SK-N-SH (cell line): ENCODE data around the gene C1QL4. TPM values are rescaled to one million over a fixed set of nuclear protein-coding genes. Genes with fewer than 3 reads are reported as not detected.
A peak's percentile ranks its signal among the peaks of the same experiment; 100 is the strongest.

ENCODE experiments used
- CTCF ChIA-PET: fragments of 300-600, 350-600 bp; formaldehyde crosslinking; extraction: SDS; loops from one replicate; lab custom pipeline; 2021; lab: Yijun Ruan, JAX
- POLR2A ChIA-PET: fragments of 350-600 bp; sonication (Branson Sonifier 250); formaldehyde crosslinking; extraction: SDS; loops from one replicate; lab custom pipeline; 2020; ENCODE audit warnings: antibody characterized with exemption, inconsistent platforms; lab: Yijun Ruan, JAX
- DNase-seq: peaks from one replicate; pipeline ENCODE4 v3.0.0; 2012
- H2AFZ ChIP-seq: fragments of 200-600 bp; sonication (generic); 2 replicates; pipeline ENCODE4 v1.8.1; 2016; ENCODE audit warnings: antibody characterized with exemption, mild to moderate bottlenecking, low read depth
- H3F3A ChIP-seq: fragments of 200-600 bp; sonication (generic); replicated peaks from 2 replicates; pipeline ENCODE3; 2016; ENCODE audit warnings: antibody characterized with exemption, mild to moderate bottlenecking; ENCODE audit not compliant: insufficient read depth
- H3K27ac ChIP-seq, 2 experiments: fragments of 200-500 bp in 1 of 2; fragments of 200-600 bp in 1 of 2; sonication (Bioruptor generic) in 1 of 2; sonication (generic), shearing (Covaris generic) in 1 of 2; 2 replicates each; pipeline versions ENCODE4 v1.5.1 to v1.6.1; 2014 to 2016; ENCODE audit warnings: low read depth in 2 of 2, inconsistent platforms in 1 of 2, low read length in 1 of 2, mild to moderate bottlenecking in 1 of 2, mixed read lengths in 1 of 2
- H3K27me3 ChIP-seq: fragments of 200-600 bp; sonication (generic), shearing (Covaris generic); 2 replicates; pipeline ENCODE4 v1.6.1; 2016; ENCODE audit warnings: mixed run types; ENCODE audit not compliant: insufficient read depth
- H3K36me3 ChIP-seq, 2 experiments: fragments of 200-500 bp in 1 of 2; fragments of 200-600 bp in 1 of 2; sonication (Bioruptor generic) in 1 of 2; sonication (generic) in 1 of 2; replicated peaks in 1 of 2; 2 replicates each; pipeline versions ENCODE3 to v1.5.1; 2014 to 2016; ENCODE audit warnings: low read length in 1 of 2, mild to moderate bottlenecking in 1 of 2; ENCODE audit not compliant: insufficient read depth in 2 of 2, control insufficient read depth in 1 of 2
- H3K4me1 ChIP-seq, 2 experiments: fragments of 200-500 bp in 1 of 2; fragments of 200-600 bp in 1 of 2; sonication (Bioruptor generic) in 1 of 2; sonication (generic), shearing (Covaris generic) in 1 of 2; 2 replicates each; pipeline versions ENCODE4 v1.5.1 to v1.6.1; 2014 to 2016; ENCODE audit warnings: low read depth in 1 of 2, low read length in 1 of 2, mixed run types in 1 of 2; ENCODE audit not compliant: insufficient read depth in 2 of 2, control insufficient read depth in 1 of 2
- H3K4me2 ChIP-seq: fragments of 200-600 bp; sonication (generic), shearing (Covaris generic); 2 replicates; pipeline ENCODE4 v1.6.1; 2017; ENCODE audit warnings: mixed run types
- H3K4me3 ChIP-seq, 2 experiments: fragments of 200-500 bp in 1 of 2; fragments of 200-600 bp in 1 of 2; sonication (Bioruptor generic) in 1 of 2; sonication (generic), shearing (Covaris generic) in 1 of 2; 2 replicates each; pipeline versions ENCODE4 v1.5.1 to v1.8.1; 2014 to 2016; ENCODE audit warnings: low read depth in 2 of 2, inconsistent platforms in 1 of 2, low read length in 1 of 2, mild to moderate bottlenecking in 1 of 2, mixed read lengths in 1 of 2, moderate library complexity in 1 of 2
- H3K79me2 ChIP-seq: fragments of 200-600 bp; sonication (generic); 2 replicates; pipeline ENCODE4 v1.8.1; 2017; ENCODE audit warnings: mild to moderate bottlenecking; ENCODE audit not compliant: insufficient read depth
- H3K9ac ChIP-seq: fragments of 200-600 bp; sonication (generic); 2 replicates; pipeline ENCODE4 v1.6.1; 2017; ENCODE audit warnings: mixed run types
- H3K9me2 ChIP-seq: fragments of 200-600 bp; sonication (generic); 2 replicates; pipeline ENCODE4 v1.6.1; 2017; ENCODE audit warnings: mixed run types
- H3K9me3 ChIP-seq: fragments of 200-600 bp; sonication (generic); 2 replicates; pipeline ENCODE4 v1.6.1; 2017; ENCODE audit warnings: mixed run types, mild to moderate bottlenecking, moderate library complexity
- H4K20me1 ChIP-seq: fragments of 200-600 bp; sonication (generic); 2 replicates; pipeline ENCODE4 v1.6.1; 2017; ENCODE audit warnings: mild to moderate bottlenecking, mixed run types; ENCODE audit not compliant: insufficient read depth
- CHD2 ChIP-seq: fragments of 150-350 bp; IDR thresholded peaks from 2 replicates; pipeline ENCODE4 v1.6.1; 2018; ENCODE audit warnings: low read length; ENCODE audit not compliant: partially characterized antibody
- FOSL2 ChIP-seq: IDR thresholded peaks from 2 replicates; pipeline ENCODE4 v1.4.0; 2012; ENCODE audit warnings: low read depth, mild to moderate bottlenecking, moderate library complexity, borderline replicate concordance
- FOXJ3 ChIP-seq: sonication (generic); formaldehyde crosslinking; IDR thresholded peaks from 2 replicates; pipeline ENCODE4 v1.5.1; 2020; ENCODE audit warnings: mild to moderate bottlenecking, missing genetic modification reagents
- GATA2 ChIP-seq: sonication (generic); formaldehyde crosslinking; IDR thresholded peaks from 2 replicates; pipeline ENCODE4 v1.5.0; 2020; ENCODE audit warnings: mild to moderate bottlenecking, missing genetic modification reagents
- MXI1 ChIP-seq: IDR thresholded peaks from 2 replicates; pipeline ENCODE4 v1.6.1; 2012; ENCODE audit warnings: mild to moderate bottlenecking, low read depth, low read length, improper control_type of control experiment
- NFIC ChIP-seq: IDR thresholded peaks from 2 replicates; pipeline ENCODE4 v1.4.0; 2012; ENCODE audit warnings: borderline replicate concordance
- NRF1 ChIP-seq: IDR thresholded peaks from 2 replicates; pipeline ENCODE4 v1.6.1; 2012; ENCODE audit warnings: low read depth, mild to moderate bottlenecking, low read length
- POLR2AphosphoS5 ChIP-seq: IDR thresholded peaks from 2 replicates; pipeline ENCODE4 v1.6.1; 2012; ENCODE audit warnings: low read depth, low read length
- RCOR1 ChIP-seq: fragments of 150-350 bp; IDR thresholded peaks from 2 replicates; pipeline ENCODE4 v1.6.1; 2017; ENCODE audit warnings: antibody characterized with exemption, low read length
- RFX5 ChIP-seq: IDR thresholded peaks from 2 replicates; pipeline ENCODE4 v1.6.1; 2012; ENCODE audit warnings: mild to moderate bottlenecking, improper control_type of control experiment, low read length
- RXRA ChIP-seq: IDR thresholded peaks from 2 replicates; pipeline ENCODE4 v1.4.0; 2012; ENCODE audit warnings: low read depth, mild to moderate bottlenecking, borderline replicate concordance
- SIN3A ChIP-seq: IDR thresholded peaks from 2 replicates; pipeline ENCODE4 v1.6.1; 2012; ENCODE audit warnings: low read depth, mild to moderate bottlenecking, low read length, moderate library complexity, borderline replicate concordance
- SMC3 ChIP-seq: IDR thresholded peaks from 2 replicates; pipeline ENCODE4 v1.6.1; 2012; ENCODE audit warnings: low read depth, low read length, improper control_type of control experiment
- TAF1 ChIP-seq: IDR thresholded peaks from 2 replicates; pipeline ENCODE4 v1.6.1; 2012; ENCODE audit warnings: low read depth, mild to moderate bottlenecking, low read length, moderate library complexity, borderline replicate concordance
- TCF12 ChIP-seq: IDR thresholded peaks from 2 replicates; pipeline ENCODE4 v1.4.0; 2012
- TEAD4 ChIP-seq: IDR thresholded peaks from 2 replicates; pipeline ENCODE4 v1.4.0; 2012; ENCODE audit warnings: mild to moderate bottlenecking, borderline replicate concordance; ENCODE audit not compliant: insufficient read depth
- WGBS: methylation state at CpG from one replicate; pipeline ENCODE4 v1.1.6; 2017; ENCODE audit warnings: low lambda C conversion rate; 5-methylcytosine and 5-hydroxymethylcytosine counted together
- polyA plus RNA-seq, 3 experiments: library from polyadenylated mRNA; depleted of rRNA; stranded (reverse); fragments of >200 nt; gene quantifications; 2 replicates each; pipeline ENCODE4 v1.2.3, GENCODE V29; 2012
- TF ChIP-seq, protein P1 (sequence below): IDR thresholded peaks from 2 replicates; pipeline ENCODE4; 2012
- TF ChIP-seq, protein P2 (sequence below): IDR thresholded peaks from 2 replicates; pipeline ENCODE4 v1.4.0; 2012; ENCODE audit warnings: low read depth, borderline replicate concordance
- TF ChIP-seq, protein P3 (sequence below): fragments of 200-600 bp; sonication (generic); IDR thresholded peaks from 2 replicates; pipeline ENCODE4 v1.6.1; 2017; ENCODE audit warnings: antibody characterized with exemption, mild to moderate bottlenecking, moderate library complexity
- TF ChIP-seq, protein P4 (sequence below): IDR thresholded peaks from 2 replicates; pipeline ENCODE4 v1.4.0; 2012; ENCODE audit warnings: low read depth

C1QL4 gene
- polyA plus RNA-seq, 1 of the 3 experiments (the other 2 are of a cell fraction), result 14.6 TPM

DNA sequence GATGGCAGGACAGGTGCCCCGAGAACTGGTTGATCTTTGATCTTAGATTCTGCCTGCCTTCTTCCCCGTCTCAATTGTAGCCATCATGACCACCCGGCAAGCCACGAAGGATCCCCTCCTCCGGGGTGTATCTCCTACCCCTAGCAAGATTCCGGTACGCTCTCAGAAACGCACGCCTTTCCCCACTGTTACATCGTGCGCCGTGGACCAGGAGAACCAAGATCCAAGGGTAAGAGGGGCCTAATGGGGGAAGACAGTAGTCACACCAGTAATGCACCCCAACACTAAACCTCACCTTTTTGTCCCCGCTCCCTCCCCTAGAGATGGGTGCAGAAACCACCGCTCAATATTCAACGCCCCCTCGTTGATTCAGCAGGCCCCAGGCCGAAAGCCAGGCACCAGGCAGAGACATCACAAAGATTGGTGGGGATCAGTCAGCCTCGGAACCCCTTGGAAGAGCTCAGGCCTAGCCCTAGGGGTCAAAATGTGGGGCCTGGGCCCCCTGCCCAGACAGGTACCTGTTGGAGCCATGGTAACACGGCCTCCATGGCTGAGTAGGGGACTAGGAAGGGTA is 13.4 kb downstream of the C1QL4 start:
- WGBS, result 5% methylated on average over 18 of the region's 19 CpGs
- Histone ChIP-seq H3K27me3 (no peaks in the 10 kb centered on the region), H4K20me1 (no peaks in the 10 kb centered on the region), H3K9ac (peak overlapping the region; percentile 78), H3K4me2 (peak overlapping the region; percentile 95), H3K36me3 (peaks cover 2 to 6% of the 10 kb centered on the region in 2 experiments), H3K79me2 (peaks cover 19% of the 10 kb centered on the region), H3K27ac (peak overlapping the region in 1 of 2 experiments; percentile 56; a peak in 2 of 4 replicates), H3K9me2 (no peaks in the 10 kb centered on the region), H3F3A (peaks cover 5% of the 10 kb centered on the region)
- CTCF ChIA-PET, result interaction anchor here (1.1 to 5.4 kb wide), 6 partner anchors 8 to 35 kb away, joined by 3 to 48 read pairs (median 18); partner anchors contain the start of gene C1QL4
- no peak for DNase-seq
- POLR2A ChIA-PET, result interaction anchor here (0.8 to 2.2 kb wide), 8 partner anchors 11 to 213 kb away, joined by 3 to 34 read pairs (median 5); partner anchors contain the start of genes LMBR1L, PRPH, SPATS2 and TUBA1A
- TF ChIP-seq GATA2, result no peak
- no peak for TF ChIP-seq FOXJ3 (CRISPR knock-in tag)
- no peak for TF ChIP-seq NRF1
- no peak for TF ChIP-seq RXRA
- no peak for TF ChIP-seq CHD2
- TF ChIP-seq, all 33 proteins: peak for 0
- Histone ChIP-seq H3K4me1 (peaks cover 0 to 14% of the 10 kb centered on the region in 2 experiments; a peak in 1 of 4 replicates), H3K9me3 (no peaks in the 10 kb centered on the region), H3K4me3 (peak overlapping the region; percentile 67 to 88), H2AFZ (peak overlapping the region; percentile 81)

DNA sequence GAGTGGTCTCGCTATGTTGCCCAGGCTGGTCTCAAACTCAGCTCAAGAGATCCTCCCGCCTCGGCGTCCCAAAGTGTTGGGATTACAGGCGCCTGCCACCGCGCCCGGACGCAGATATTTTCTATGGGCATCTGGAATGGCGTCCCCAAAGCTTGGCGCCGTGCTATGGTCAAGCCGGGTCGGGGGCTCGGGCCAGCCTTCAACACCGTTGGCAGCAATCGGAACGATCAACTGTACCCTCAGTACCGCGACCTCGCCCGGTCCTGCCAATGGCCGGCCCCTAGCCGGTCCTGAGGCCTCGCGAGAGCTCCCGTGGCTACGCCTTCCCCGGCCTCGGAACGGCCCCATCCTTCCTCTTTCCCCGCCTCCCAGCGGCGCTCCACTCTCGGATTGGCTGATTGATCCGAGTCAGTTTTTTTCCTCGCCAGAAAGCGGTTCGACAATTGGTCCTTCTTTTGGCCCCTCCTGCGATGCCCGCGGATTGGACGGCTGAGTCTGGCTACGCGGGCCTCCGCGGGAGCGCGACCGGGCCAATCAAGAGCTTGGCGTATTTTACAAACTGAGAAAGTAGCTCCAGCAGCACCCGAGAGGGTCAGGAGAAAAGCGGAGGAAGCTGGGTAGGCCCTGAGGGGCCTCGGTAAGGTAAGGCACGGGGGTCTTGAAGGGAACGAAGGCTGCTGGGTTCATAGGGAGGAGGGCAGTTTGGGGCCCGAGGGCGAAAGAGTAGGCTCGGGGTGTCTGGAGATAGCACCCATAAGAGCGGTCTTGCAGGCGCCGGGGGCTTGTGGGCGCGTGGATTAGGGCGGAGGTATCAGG is 14.1 kb downstream of the C1QL4 start, which contains the start of gene TROAP:
TSS of gene TROAP (plus strand) at position 548 of the 816 bp plus-strand sequence. CDS start 354 bp downstream, outside the sequence.
- H3K4me1 ChIP-seq, result peaks cover 0 to 14% of the 10 kb centered on the region in 2 experiments; a peak in 1 of 4 replicates
- peaks cover 19% of the 10 kb centered on the region for H3K79me2 ChIP-seq
- CTCF ChIA-PET, result interaction anchor here (1.0 to 5.4 kb wide), 7 partner anchors 9 to 44 kb away, joined by 3 to 48 read pairs (median 17); partner anchors contain the start of genes C1QL4 and SPATS2
- DNase-seq, result peak; percentile 97
- H3K27me3 ChIP-seq, result no peaks in the 10 kb centered on the region
- peak within 1 kb of the TSS; percentile 95 for H3K4me2 ChIP-seq
- H3K9ac ChIP-seq, result peak within 1 kb of the TSS; percentile 80
- no peaks in the 10 kb centered on the region for H3K9me2 ChIP-seq
- H3K27ac ChIP-seq, result peak within 1 kb of the TSS; percentile 58 to 65
- peaks cover 5% of the 10 kb centered on the region for H3F3A ChIP-seq
- H3K9me3 ChIP-seq, result no peaks in the 10 kb centered on the region
- POLR2A ChIA-PET, result interaction anchor here (0.5 to 2.2 kb wide), 14 partner anchors 9 to 463 kb away, joined by 3 to 34 read pairs (median 6); partner anchors contain the start of genes C1QL4, LMBR1L, PRPH and SPATS2
- peak within 1 kb of the TSS; percentile 81 for H2AFZ ChIP-seq
- peak within 1 kb of the TSS; percentile 67 to 88 for H3K4me3 ChIP-seq
- H4K20me1 ChIP-seq, result no peaks in the 10 kb centered on the region
- WGBS, result 1% methylated on average over 52 of the region's 65 CpGs
- peaks cover 2 to 6% of the 10 kb centered on the region in 2 experiments for H3K36me3 ChIP-seq
- TF ChIP-seq GATA2 (no peak), SMC3 (no peak), POLR2AphosphoS5 (peak; percentile 95), RFX5 (peak; percentile 76), NRF1 (no peak), FOSL2 (no peak), RCOR1 (no peak), RXRA (no peak), TEAD4 (no peak), NFIC (no peak), CHD2 (peak; percentile 98), TAF1 (peak; percentile 65), MXI1 (peak; percentile 92), SIN3A (peak; percentile 99), TCF12 (no peak)
- TF ChIP-seq, protein P1, sequence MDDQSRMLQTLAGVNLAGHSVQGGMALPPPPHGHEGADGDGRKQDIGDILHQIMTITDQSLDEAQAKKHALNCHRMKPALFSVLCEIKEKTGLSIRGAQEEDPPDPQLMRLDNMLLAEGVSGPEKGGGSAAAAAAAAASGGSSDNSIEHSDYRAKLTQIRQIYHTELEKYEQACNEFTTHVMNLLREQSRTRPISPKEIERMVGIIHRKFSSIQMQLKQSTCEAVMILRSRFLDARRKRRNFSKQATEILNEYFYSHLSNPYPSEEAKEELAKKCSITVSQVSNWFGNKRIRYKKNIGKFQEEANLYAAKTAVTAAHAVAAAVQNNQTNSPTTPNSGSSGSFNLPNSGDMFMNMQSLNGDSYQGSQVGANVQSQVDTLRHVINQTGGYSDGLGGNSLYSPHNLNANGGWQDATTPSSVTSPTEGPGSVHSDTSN, result peak; percentile 63
- TF ChIP-seq, protein P2, sequence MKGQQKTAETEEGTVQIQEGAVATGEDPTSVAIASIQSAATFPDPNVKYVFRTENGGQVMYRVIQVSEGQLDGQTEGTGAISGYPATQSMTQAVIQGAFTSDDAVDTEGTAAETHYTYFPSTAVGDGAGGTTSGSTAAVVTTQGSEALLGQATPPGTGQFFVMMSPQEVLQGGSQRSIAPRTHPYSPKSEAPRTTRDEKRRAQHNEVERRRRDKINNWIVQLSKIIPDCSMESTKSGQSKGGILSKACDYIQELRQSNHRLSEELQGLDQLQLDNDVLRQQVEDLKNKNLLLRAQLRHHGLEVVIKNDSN, result no peak
- TF ChIP-seq, protein P3, sequence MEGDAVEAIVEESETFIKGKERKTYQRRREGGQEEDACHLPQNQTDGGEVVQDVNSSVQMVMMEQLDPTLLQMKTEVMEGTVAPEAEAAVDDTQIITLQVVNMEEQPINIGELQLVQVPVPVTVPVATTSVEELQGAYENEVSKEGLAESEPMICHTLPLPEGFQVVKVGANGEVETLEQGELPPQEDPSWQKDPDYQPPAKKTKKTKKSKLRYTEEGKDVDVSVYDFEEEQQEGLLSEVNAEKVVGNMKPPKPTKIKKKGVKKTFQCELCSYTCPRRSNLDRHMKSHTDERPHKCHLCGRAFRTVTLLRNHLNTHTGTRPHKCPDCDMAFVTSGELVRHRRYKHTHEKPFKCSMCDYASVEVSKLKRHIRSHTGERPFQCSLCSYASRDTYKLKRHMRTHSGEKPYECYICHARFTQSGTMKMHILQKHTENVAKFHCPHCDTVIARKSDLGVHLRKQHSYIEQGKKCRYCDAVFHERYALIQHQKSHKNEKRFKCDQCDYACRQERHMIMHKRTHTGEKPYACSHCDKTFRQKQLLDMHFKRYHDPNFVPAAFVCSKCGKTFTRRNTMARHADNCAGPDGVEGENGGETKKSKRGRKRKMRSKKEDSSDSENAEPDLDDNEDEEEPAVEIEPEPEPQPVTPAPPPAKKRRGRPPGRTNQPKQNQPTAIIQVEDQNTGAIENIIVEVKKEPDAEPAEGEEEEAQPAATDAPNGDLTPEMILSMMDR, result no peak
- TF ChIP-seq, protein P4, sequence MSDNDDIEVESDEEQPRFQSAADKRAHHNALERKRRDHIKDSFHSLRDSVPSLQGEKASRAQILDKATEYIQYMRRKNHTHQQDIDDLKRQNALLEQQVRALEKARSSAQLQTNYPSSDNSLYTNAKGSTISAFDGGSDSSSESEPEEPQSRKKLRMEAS, result peak; percentile 62; the same call in 1 of the 2 replicates
